Measurements from ENCODE around the gene MAPK9.

DNA sequence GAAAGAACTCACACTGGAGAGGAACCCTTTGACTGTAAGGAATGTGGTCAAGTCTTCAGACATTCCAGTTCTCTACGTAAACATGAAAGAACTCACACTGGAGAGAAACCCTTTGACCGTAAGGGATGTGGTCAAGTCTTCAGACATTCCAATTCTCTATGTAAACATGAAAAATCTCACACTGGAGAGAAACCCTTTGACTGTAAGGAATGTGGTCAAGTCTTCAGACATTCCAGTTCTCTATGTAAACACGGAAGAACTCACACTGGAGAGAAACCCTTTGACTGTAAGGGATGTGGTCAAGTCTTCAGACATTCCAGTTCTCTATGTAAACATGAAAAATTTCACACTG, 32.6 kb downstream of the MAPK9 start:
- TF ChIP-seq EZH2phosphoT487 (IDR thresholded peaks at IDR 0.05; ENCODE audit: insufficient read depth, low read depth) (no peak), EZH2 (IDR thresholded peaks at IDR 0.05; ENCODE audit: insufficient read depth, poor library complexity, severe bottlenecking) (no peak)
